Right lobe of liver (tissue), 6 donors: Measurements from ENCODE around the gene ZDHHC14. TPM values are rescaled to one million over a fixed set of nuclear protein-coding genes. Genes with fewer than 3 reads are reported as not detected.

ENCODE experiments used
- ATAC-seq, 4 donors: fragments of 200-7000 bp; cut with Tn5 transposase; one replicate each; pipeline ENCODE4 v1.9.1; 2020; ENCODE audit warnings: mild to moderate bottlenecking in 4 of 4, moderate library complexity in 4 of 4
- DNase-seq, 3 donors: peaks; one replicate each; pipeline ENCODE4 v3.0.0-alpha.2; 2020
- H3K27ac ChIP-seq, 3 donors: fragments of 200-600 bp; one replicate each; pipeline ENCODE4 v1.8.0; 2022
- H3K27me3 ChIP-seq, 2 donors: fragments of 200-600 bp; one replicate each; pipeline ENCODE4 v1.8.0; 2022
- H3K36me3 ChIP-seq, 4 donors: fragments of 200-600 bp; sonication (generic) in 1 of 4; one replicate each; pipeline versions ENCODE4 v1.5.1 to v1.8.0; 2017 to 2022; ENCODE audit warnings: control low read depth in 1 of 4
- H3K4me1 ChIP-seq, 4 donors: fragments of 200-600 bp; sonication (generic) in 1 of 4; one replicate each; pipeline versions ENCODE4 v1.5.1 to v1.8.0; 2017 to 2022; ENCODE audit warnings: control low read depth in 1 of 4
- H3K4me3 ChIP-seq, 3 donors: fragments of 200-600 bp; one replicate each; pipeline ENCODE4 v1.8.0; 2022
- H3K9me3 ChIP-seq, 4 donors: fragments of 200-600 bp; sonication (generic) in 1 of 4; one replicate each; pipeline versions ENCODE4 v1.5.1 to v1.8.0; 2017 to 2022; ENCODE audit warnings: control low read depth in 1 of 4
- POLR2A ChIP-seq: fragments of 450-650 bp; IDR thresholded peaks from one replicate; pipeline ENCODE4 v1.6.1; 2017; ENCODE audit warnings: antibody characterized with exemption, mild to moderate bottlenecking
- WGBS: methylation state at CpG from one replicate; pipeline ENCODE4 v1.1.6; 2018; ENCODE audit warnings: low coverage, low lambda C conversion rate; ENCODE audit not compliant: insufficient coverage; ENCODE audit errors: missing lambda C conversion rate; 5-methylcytosine and 5-hydroxymethylcytosine counted together
- intact Hi-C, 2 donors: fragments of 100-400 bp; cut with DNase I; formaldehyde crosslinking; loops; one replicate each; pipeline versions ENCODE4 v1.11.2 to v1.14.1; 2022
- total RNA-seq, 6 experiments: library from RNA; depleted of rRNA in 2 of 6; stranded (reverse); fragments of >200 nt in 2 of 6; fragmentation: NEBNext Ultra II Directional in 3 of 6; extraction: Animal tissue kit (Norgen Biotek cat#: 25700) in 3 of 6; gene quantifications; one replicate each; pipeline versions ENCODE4 v1.1.0 to v1.2.4, GENCODE V29; 2016 to 2023
- TF ChIP-seq, protein P1 (sequence below), 4 donors: fragments of 200-600 bp in 3 of 4; fragments of 450-650 bp in 1 of 4; IDR thresholded peaks; one replicate each; pipeline versions ENCODE4 v1.5.1 to v1.8.0; 2016 to 2022; ENCODE audit warnings: antibody characterized with exemption in 4 of 4, mild to moderate bottlenecking in 2 of 4
- donor health status: DM: no; HTN: yes; CAD: no.
- donor health status: DM: no; HTN: no; CAD: no.
- donor health status: DM: no; HTN: no; CAD: no.
- donor health status: DM: no; HTN: yes; CAD: no.
- donor health status: DM: no; HTN: yes; CAD: no.

Gene ZDHHC14
- total RNA-seq, 6 experiments from 2014 or later: 7.3 to 13.0 (median 10.3) TPM

GRCh38 chr6:157436219-157436943 lies 55.4 kb downstream of the ZDHHC14 start:
- 77% methylated on average over 12 of the region's 13 CpGs for whole genome bisulfite sequencing
- peaks cover 0 to 28% (median 15%) of the 10 kb centered on the region in 4 donors for H3K4me1 ChIP-seq
- H3K4me3 ChIP-seq: no peak overlapping the region
- ATAC-seq (no peak), DNase-seq (no peak)
- H3K9me3 ChIP-seq: no peaks in the 10 kb centered on the region
- no peaks in the 10 kb centered on the region for H3K36me3 ChIP-seq
- no peaks in the 10 kb centered on the region for H3K27me3 ChIP-seq
- TF ChIP-seq, protein P1, sequence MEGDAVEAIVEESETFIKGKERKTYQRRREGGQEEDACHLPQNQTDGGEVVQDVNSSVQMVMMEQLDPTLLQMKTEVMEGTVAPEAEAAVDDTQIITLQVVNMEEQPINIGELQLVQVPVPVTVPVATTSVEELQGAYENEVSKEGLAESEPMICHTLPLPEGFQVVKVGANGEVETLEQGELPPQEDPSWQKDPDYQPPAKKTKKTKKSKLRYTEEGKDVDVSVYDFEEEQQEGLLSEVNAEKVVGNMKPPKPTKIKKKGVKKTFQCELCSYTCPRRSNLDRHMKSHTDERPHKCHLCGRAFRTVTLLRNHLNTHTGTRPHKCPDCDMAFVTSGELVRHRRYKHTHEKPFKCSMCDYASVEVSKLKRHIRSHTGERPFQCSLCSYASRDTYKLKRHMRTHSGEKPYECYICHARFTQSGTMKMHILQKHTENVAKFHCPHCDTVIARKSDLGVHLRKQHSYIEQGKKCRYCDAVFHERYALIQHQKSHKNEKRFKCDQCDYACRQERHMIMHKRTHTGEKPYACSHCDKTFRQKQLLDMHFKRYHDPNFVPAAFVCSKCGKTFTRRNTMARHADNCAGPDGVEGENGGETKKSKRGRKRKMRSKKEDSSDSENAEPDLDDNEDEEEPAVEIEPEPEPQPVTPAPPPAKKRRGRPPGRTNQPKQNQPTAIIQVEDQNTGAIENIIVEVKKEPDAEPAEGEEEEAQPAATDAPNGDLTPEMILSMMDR (IDR thresholded peaks at IDR 0.05): no peak
- TF ChIP-seq POLR2A: no peak
- H3K27ac ChIP-seq: no peak overlapping the region
- intact Hi-C loops: no loop called here

- 67% methylated on average over 1 of the region's 4 CpGs for WGBS
- H3K27me3 ChIP-seq: no peaks in the 10 kb centered on the region
- TF ChIP-seq, protein P1 (IDR thresholded peaks at IDR 0.05): no peak
- no peak for TF ChIP-seq POLR2A
- H3K27ac ChIP-seq: no peak overlapping the region
- H3K9me3 ChIP-seq: no peaks in the 10 kb centered on the region
- no peak for ATAC-seq
- intact Hi-C loops: no loop called here
- H3K36me3 ChIP-seq: no peaks in the 10 kb centered on the region
- DNase-seq: no peak
- H3K4me3 ChIP-seq: no peak overlapping the region
- peaks cover 0 to 28% (median 15%) of the 10 kb centered on the region in 4 donors for H3K4me1 ChIP-seq
These were observed 56.0 kb downstream of the ZDHHC14 start for GRCh38 chr6:157436944-157437336.

- H3K9me3 ChIP-seq: no peaks in the 10 kb centered on the region
- H3K36me3 ChIP-seq: no peaks in the 10 kb centered on the region
- H3K4me3 ChIP-seq: no peak overlapping the region
- H3K27ac ChIP-seq: peak overlapping the region; percentile 10 to 18 (median 17)
- 38% methylated on average over 6 of the region's 6 CpGs for WGBS
- ATAC-seq (peak; percentile 47 to 65 (median 55)), DNase-seq (no peak)
- no peaks in the 10 kb centered on the region for H3K27me3 ChIP-seq
- TF ChIP-seq, protein P1 (IDR thresholded peaks at IDR 0.05): no peak
- no peak for TF ChIP-seq POLR2A
- intact Hi-C loops: no loop called here
- peaks cover 0 to 28% (median 14%) of the 10 kb centered on the region in 4 donors for H3K4me1 ChIP-seq
These were observed 57.7 kb downstream of the ZDHHC14 start for GRCh38 chr6:157438611-157439111.

DNA sequence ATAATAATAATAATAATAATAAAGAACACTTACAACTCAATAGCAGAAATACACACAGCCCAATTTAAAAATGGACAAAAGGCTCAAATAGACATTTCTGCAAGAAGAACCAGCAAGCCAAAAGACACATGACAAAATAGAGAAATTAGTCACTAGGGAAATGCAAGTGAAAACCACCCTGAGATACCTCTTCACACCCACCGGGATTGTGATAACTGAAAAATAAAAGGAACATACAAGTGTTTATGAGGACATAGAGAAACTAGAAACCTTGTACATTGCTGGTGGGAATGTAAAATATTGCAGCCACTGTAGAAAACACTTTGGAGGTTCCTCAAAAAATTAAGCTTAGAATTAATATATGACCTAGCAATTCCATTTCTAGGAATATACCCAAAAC lies 59.2 kb downstream of the ZDHHC14 start:
- peaks cover 0 to 15% (median 5%) of the 10 kb centered on the region in 4 donors for H3K4me1 ChIP-seq
- no peak for ATAC-seq
- WGBS: 56% methylated on average over 1 of the region's 1 CpG
- no peaks in the 10 kb centered on the region for H3K9me3 ChIP-seq
- no peak overlapping the region for H3K4me3 ChIP-seq
- no peak for DNase-seq
- TF ChIP-seq POLR2A: no peak
- TF ChIP-seq, protein P1 (IDR thresholded peaks at IDR 0.05): no peak
- no peak overlapping the region for H3K27ac ChIP-seq
- intact Hi-C loops: no loop called here
- H3K27me3 ChIP-seq: no peaks in the 10 kb centered on the region
- no peaks in the 10 kb centered on the region for H3K36me3 ChIP-seq
